ENCODE measurements around the gene NOL6. TPM values are rescaled to one million over a fixed set of nuclear protein-coding genes. Genes with fewer than 3 reads are reported as not detected.
A peak's percentile ranks its signal among the peaks of the same experiment; 100 is the strongest.
"Not testable (repeated sequence)": the region's sequence is repeated elsewhere in the genome, so short reads cannot be mapped to it uniquely, and the experiment has no call there.

NOL6 gene
- total and polyA plus RNA-seq, 7 experiments from 2014 or later: 14.2 to 48.0 (median 43.8) TPM

DNA sequence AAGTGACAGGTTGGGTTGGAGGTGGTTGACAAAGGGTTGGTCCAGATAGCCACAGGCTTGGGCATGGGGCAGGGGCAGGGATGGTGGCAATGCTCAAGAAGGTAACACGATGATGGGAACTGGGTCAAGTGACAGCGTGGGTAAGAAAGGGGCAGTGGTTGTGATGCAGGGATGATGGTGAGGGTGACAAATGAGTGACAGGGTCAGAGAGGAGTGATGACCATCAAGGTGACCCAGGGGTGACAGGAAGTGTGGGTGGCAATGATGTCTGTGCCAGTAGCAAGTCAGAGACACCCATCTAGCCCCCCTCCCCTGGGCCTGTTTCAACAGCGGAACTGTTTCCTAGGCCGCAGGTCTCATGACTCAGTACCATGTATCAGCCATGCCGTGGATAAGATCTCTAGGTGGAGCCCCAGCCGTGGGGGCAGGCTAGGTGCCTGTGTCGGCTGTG lies 46.9 kb downstream of the NOL6 start:
- Mint-ChIP-seq H3K27ac (peak overlapping the region in 2 of 9 donors; percentile 26 to 61), H3K36me3 (peaks cover 0 to 1% (median 0%) of the 10 kb centered on the region in 5 donors)
- CTCF ChIA-PET: interaction anchor here (1.4 kb wide), 1 partner anchor 24 kb away, joined by 4 read pairs; no protein-coding TSS in a partner anchor

DNA sequence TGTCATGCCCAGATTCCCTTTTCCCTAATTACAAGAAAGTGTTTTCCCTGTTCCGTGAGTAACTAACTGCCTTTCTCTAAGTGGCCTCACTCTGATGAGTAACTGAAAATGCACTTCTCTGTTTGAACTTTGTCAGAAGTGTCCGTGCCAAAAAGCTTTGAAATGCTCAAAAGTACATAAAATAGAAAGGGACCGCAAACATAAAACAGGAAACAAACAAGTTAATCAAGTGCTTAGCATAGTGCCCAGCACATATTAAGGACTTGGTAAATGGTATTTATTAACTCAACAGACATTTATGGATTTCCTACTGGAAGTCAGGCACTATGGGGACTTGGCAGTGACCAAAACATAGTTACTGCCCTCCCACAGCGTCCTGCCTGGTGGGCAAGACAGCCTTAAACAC lies 48.6 kb downstream of the NOL6 start:
- no peaks in the 10 kb centered on the region for H3K36me3 Mint-ChIP-seq
- intact Hi-C loops (cut with micrococcal nuclease): no loop called here
- ATAC-seq: no peak

More for the DNA sequence above, 46.9 kb downstream of the NOL6 start:
- Mint-ChIP-seq H3K9me3 (peaks cover 0 to 1% (median 0%) of the 10 kb centered on the region in 11 donors), H3K27me3 (no peaks in the 10 kb centered on the region), H3K4me1 (peaks cover 0 to 11% (median 0%) of the 10 kb centered on the region in 7 donors), H3K4me3 (no peak overlapping the region)
- H3K4me1 ChIP-seq (ENCODE audit: control insufficient read depth in 2 of 2, insufficient read depth in 2 of 2, low read length in 2 of 2): no peaks in the 10 kb centered on the region
- H3K27me3 ChIP-seq (ENCODE audit: control insufficient read depth in 2 of 2, insufficient read depth in 2 of 2, low read length in 2 of 2): no peaks in the 10 kb centered on the region
- no peaks in the 10 kb centered on the region for H3K36me3 ChIP-seq (ENCODE audit: control insufficient read depth in 2 of 3, insufficient read depth in 3 of 3, low read length in 3 of 3)
- no peaks in the 10 kb centered on the region for H3K9me3 ChIP-seq (ENCODE audit: control insufficient read depth in 2 of 3, low read length in 3 of 3)
- no peak overlapping the region for H3K27ac ChIP-seq (ENCODE audit: low read depth, low read length)
- intact Hi-C loops (cut with micrococcal nuclease): no loop called here
- POLR2A ChIA-PET: no interaction called here
- H3K4me3 ChIP-seq (ENCODE audit: low read length): no peak overlapping the region
- ATAC-seq (peak; percentile 64), DNase-seq (no peak)

GRCh38 chr9:33424492-33424891 lies 49.2 kb downstream of the NOL6 start:
- H3K36me3 Mint-ChIP-seq; H3K9me3 ChIP-seq (ENCODE audit: control insufficient read depth in 2 of 3, low read length in 3 of 3); H3K27ac ChIP-seq (ENCODE audit: low read depth, low read length); H3K4me3 ChIP-seq (ENCODE audit: low read length); H3K4me1 ChIP-seq (ENCODE audit: control insufficient read depth in 2 of 2, insufficient read depth in 2 of 2, low read length in 2 of 2); H3K4me3 Mint-ChIP-seq; intact Hi-C loops (cut with micrococcal nuclease); H3K27ac Mint-ChIP-seq; H3K36me3 ChIP-seq (ENCODE audit: control insufficient read depth in 2 of 3, insufficient read depth in 3 of 3, low read length in 3 of 3); DNase-seq; CTCF ChIA-PET; H3K9me3 Mint-ChIP-seq; H3K27me3 ChIP-seq (ENCODE audit: control insufficient read depth in 2 of 2, insufficient read depth in 2 of 2, low read length in 2 of 2); POLR2A ChIA-PET; H3K27me3 Mint-ChIP-seq; ATAC-seq: not testable (repeated sequence)
- H3K4me1 Mint-ChIP-seq: peaks cover 0 to 13% (median 0%) of the 10 kb centered on the region in 7 donors

More for the DNA sequence above, 48.6 kb downstream of the NOL6 start:
- H3K36me3 ChIP-seq (ENCODE audit: control insufficient read depth in 2 of 3, insufficient read depth in 3 of 3, low read length in 3 of 3): no peaks in the 10 kb centered on the region
- H3K4me3 ChIP-seq (ENCODE audit: low read length): no peak overlapping the region
- DNase-seq: no peak
- no peaks in the 10 kb centered on the region for H3K9me3 ChIP-seq (ENCODE audit: control insufficient read depth in 2 of 3, low read length in 3 of 3)
- POLR2A ChIA-PET: no interaction called here
- CTCF ChIA-PET: no interaction called here
- H3K27ac ChIP-seq (ENCODE audit: low read depth, low read length): no peak overlapping the region
- no peak overlapping the region for H3K4me3 Mint-ChIP-seq
- H3K9me3 Mint-ChIP-seq: peaks cover 0 to 1% (median 0%) of the 10 kb centered on the region in 11 donors
- H3K4me1 Mint-ChIP-seq: peaks cover 0 to 12% (median 0%) of the 10 kb centered on the region in 7 donors
- H3K27me3 Mint-ChIP-seq: peaks cover 0 to 7% (median 0%) of the 10 kb centered on the region in 5 donors
- H3K27ac Mint-ChIP-seq: peak overlapping the region in 1 of 9 donors; percentile 25
- H3K27me3 ChIP-seq (ENCODE audit: control insufficient read depth in 2 of 2, insufficient read depth in 2 of 2, low read length in 2 of 2): no peaks in the 10 kb centered on the region
- H3K4me1 ChIP-seq (ENCODE audit: control insufficient read depth in 2 of 2, insufficient read depth in 2 of 2, low read length in 2 of 2): no peaks in the 10 kb centered on the region

DNA sequence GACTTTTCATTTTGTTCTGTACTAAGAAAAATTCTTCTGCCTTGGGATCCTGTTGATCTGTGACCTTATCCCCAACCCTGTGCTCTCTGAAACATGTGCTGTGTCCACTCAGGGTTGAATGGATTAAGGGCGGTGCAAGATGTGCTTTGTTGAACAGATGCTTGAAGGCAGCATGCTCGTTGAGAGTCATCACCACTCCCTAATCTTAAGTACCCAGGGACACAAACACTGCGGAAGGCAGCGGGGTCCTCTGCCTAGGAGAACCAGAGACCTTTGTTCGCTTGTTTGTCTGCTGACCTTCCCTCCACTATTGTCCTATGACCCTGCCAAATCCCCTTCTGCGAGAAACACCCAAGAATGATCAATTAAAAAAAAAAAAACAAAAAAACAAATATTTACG lies 49.7 kb downstream of the NOL6 start:
- H3K9me3 Mint-ChIP-seq; H3K36me3 Mint-ChIP-seq; H3K27me3 ChIP-seq (ENCODE audit: control insufficient read depth in 2 of 2, insufficient read depth in 2 of 2, low read length in 2 of 2); H3K4me1 ChIP-seq (ENCODE audit: control insufficient read depth in 2 of 2, insufficient read depth in 2 of 2, low read length in 2 of 2); DNase-seq; POLR2A ChIA-PET; H3K27ac ChIP-seq (ENCODE audit: low read depth, low read length); H3K4me3 ChIP-seq (ENCODE audit: low read length); H3K36me3 ChIP-seq (ENCODE audit: control insufficient read depth in 2 of 3, insufficient read depth in 3 of 3, low read length in 3 of 3); CTCF ChIA-PET; H3K27ac Mint-ChIP-seq; H3K9me3 ChIP-seq (ENCODE audit: control insufficient read depth in 2 of 3, low read length in 3 of 3); H3K4me3 Mint-ChIP-seq; intact Hi-C loops (cut with micrococcal nuclease); ATAC-seq: not testable (repeated sequence)
- Mint-ChIP-seq H3K4me1 (peaks cover 0 to 13% (median 0%) of the 10 kb centered on the region in 7 donors), H3K27me3 (peaks cover 0 to 11% (median 0%) of the 10 kb centered on the region in 5 donors)

DNA sequence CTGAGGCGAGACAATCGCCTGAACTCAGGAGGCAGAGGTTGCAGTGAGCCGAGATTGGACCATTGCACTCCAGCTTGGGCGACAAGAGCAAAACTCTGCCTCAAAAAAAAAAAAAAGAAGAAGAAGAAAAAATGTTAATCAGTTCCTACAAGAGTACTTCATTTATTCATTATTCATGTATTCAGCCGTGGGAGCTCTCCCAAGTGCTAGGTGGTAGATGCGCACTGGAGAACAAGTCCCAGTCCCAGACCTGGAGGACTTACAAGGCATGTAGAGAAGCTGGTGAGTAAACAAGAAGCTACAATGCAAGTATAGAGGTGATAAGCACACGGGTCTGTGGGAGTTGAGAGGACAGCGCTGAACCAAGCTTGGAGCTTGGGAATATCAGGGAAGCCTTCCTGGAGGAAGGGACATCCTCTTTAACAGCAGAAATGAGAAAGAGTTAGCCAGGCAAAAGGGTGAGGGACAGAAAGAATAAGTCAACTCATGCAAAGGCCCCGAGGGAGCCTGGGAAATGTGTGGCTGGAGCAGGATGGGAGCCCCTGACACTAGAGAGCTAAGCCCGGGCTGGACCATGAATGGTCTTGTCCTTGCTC lies 53.9 kb downstream of the NOL6 start:
- DNase-seq (no peak), ATAC-seq (no peak)
- Histone ChIP-seq H3K27ac (ENCODE audit: low read depth, low read length) (no peak overlapping the region), H3K27me3 (ENCODE audit: control insufficient read depth in 2 of 2, insufficient read depth in 2 of 2, low read length in 2 of 2) (no peaks in the 10 kb centered on the region), H3K9me3 (ENCODE audit: control insufficient read depth in 2 of 3, low read length in 3 of 3) (no peaks in the 10 kb centered on the region), H3K4me3 (ENCODE audit: low read length) (no peak overlapping the region), H3K36me3 (ENCODE audit: control insufficient read depth in 2 of 3, insufficient read depth in 3 of 3, low read length in 3 of 3) (no peaks in the 10 kb centered on the region), H3K4me1 (ENCODE audit: control insufficient read depth in 2 of 2, insufficient read depth in 2 of 2, low read length in 2 of 2) (peaks cover 30 to 34% of the 10 kb centered on the region in 2 donors)
- CTCF ChIA-PET: interaction anchor here (0.6 to 12.1 kb wide), 3 partner anchors 31 to 50 kb away, joined by 3 to 134 read pairs (median 7); partner anchors contain the start of gene AQP3
- Mint-ChIP-seq H3K4me3 (no peak overlapping the region), H3K36me3 (no peaks in the 10 kb centered on the region), H3K9me3 (no peaks in the 10 kb centered on the region), H3K27me3 (peaks cover 0 to 11% (median 0%) of the 10 kb centered on the region in 5 donors), H3K4me1 (peaks cover 30 to 44% (median 35%) of the 10 kb centered on the region in 7 donors), H3K27ac (peak overlapping the region in 5 of 9 donors; percentile 2 to 68 (median 28))
- intact Hi-C loops (cut with micrococcal nuclease): loop anchor here in 1 of 2 donors (5.0 kb wide), 1 partner anchor 92 kb away; no protein-coding TSS in a partner anchor
- POLR2A ChIA-PET: interaction anchor here (0.6 to 0.9 kb wide), 2 partner anchors 59 to 626 kb away, joined by 3 read pairs; no protein-coding TSS in a partner anchor

GRCh38 chr9:33418090-33418489 lies 55.6 kb downstream of the NOL6 start:
- no peaks in the 10 kb centered on the region for H3K27me3 ChIP-seq (ENCODE audit: control insufficient read depth in 2 of 2, insufficient read depth in 2 of 2, low read length in 2 of 2)
- no peaks in the 10 kb centered on the region for H3K9me3 ChIP-seq (ENCODE audit: control insufficient read depth in 2 of 3, low read length in 3 of 3)
- peaks cover 34 to 44% of the 10 kb centered on the region in 2 donors for H3K4me1 ChIP-seq (ENCODE audit: control insufficient read depth in 2 of 2, insufficient read depth in 2 of 2, low read length in 2 of 2)
- H3K36me3 ChIP-seq (ENCODE audit: control insufficient read depth in 2 of 3, insufficient read depth in 3 of 3, low read length in 3 of 3): no peaks in the 10 kb centered on the region
- CTCF ChIA-PET: interaction anchor here (3.6 to 12.1 kb wide), 3 partner anchors 14 to 49 kb away, joined by 26 to 134 read pairs (median 53); partner anchors contain the start of gene AQP3
- POLR2A ChIA-PET: interaction anchor here (0.6 to 6.1 kb wide), 7 partner anchors 11 to 47 kb away, joined by 3 to 102 read pairs (median 7); partner anchors contain the start of gene AQP3
- H3K4me3 ChIP-seq (ENCODE audit: low read length): no peak overlapping the region
- Mint-ChIP-seq H3K4me1 (peaks cover 31 to 54% (median 45%) of the 10 kb centered on the region in 7 donors), H3K4me3 (peak overlapping the region in 3 of 10 donors; percentile 9 to 86 (median 16)), H3K9me3 (no peaks in the 10 kb centered on the region), H3K27ac (peak overlapping the region in 8 of 9 donors; percentile 10 to 97 (median 82)), H3K27me3 (peaks cover 0 to 11% (median 0%) of the 10 kb centered on the region in 5 donors), H3K36me3 (no peaks in the 10 kb centered on the region)
- intact Hi-C loops (cut with micrococcal nuclease): loop anchor here in 1 of 2 donors (5.0 kb wide), 1 partner anchor 94 kb away; no protein-coding TSS in a partner anchor
- no peak overlapping the region for H3K27ac ChIP-seq (ENCODE audit: low read depth, low read length)
- DNase-seq (no peak), ATAC-seq (no peak)
